GM19035 (cell line): Measurements from ENCODE around the gene ESM1.

Source experiments
- ATAC-seq: cut with Tn5 transposase; IDR thresholded peaks from one replicate; pipeline ENCODE4 v1.9.1; 2021; ENCODE audit not compliant: unreplicated experiment

The ESM1 gene

DNA sequence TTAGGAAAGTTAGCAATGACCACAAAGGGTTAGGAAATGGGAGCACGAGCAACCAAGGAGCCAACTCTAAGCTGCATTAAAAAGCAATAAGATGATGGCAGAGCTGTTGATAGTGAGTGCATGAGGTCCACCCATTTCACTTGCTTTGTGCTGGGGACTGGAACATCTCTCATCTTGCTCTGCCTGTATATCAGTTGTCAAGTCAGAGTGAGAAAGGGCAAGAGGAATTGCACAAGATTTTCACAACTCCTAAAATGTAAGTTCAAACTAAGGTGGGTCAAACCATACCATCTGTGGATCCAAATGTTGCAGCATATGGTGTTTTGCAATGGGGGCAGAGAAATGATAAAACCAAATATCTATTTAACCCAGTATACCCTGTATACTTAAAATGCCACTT lies 2.8 kb upstream of the ESM1 start:
- no peak for ATAC-seq

DNA sequence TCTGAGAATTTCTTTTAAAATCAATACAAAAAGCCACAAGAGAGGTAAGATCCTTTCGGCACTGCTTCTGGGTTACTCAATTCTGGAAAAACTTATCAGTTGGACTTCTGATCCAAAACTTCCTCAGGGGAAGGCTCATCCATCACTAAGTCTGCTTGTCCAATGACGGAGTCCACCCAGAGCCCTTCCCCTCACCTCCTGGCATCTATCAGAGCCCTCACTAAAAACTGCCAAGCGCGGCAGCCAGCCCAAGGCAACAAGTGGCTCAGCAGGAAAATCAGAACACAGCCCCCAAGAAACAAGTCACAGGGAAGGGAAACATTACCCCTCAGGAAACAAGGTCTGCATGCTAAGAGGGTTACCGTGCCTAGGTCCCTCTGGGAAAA lies 869 bp upstream of the ESM1 start:
- ATAC-seq = no peak

DNA sequence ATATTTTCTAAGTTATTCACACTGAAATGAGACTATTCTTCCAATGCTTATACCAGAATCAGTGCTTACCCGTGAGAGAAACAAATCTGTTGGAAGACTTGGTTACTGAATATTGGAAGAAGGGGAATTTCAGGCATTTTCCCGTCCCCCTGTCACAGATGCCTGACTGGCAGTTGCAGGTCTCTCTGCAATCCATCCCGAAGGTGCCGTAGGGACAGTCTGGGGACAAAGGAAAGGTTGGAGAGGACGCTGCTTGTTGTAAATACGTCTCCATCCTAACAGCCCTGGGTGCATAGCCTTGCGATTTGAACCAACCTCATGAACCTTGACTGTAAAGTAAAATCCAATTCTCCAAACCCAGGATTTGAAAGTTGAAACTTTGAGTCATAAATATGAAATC lies 3.5 kb downstream of the ESM1 start:
- no peak for ATAC-seq

DNA sequence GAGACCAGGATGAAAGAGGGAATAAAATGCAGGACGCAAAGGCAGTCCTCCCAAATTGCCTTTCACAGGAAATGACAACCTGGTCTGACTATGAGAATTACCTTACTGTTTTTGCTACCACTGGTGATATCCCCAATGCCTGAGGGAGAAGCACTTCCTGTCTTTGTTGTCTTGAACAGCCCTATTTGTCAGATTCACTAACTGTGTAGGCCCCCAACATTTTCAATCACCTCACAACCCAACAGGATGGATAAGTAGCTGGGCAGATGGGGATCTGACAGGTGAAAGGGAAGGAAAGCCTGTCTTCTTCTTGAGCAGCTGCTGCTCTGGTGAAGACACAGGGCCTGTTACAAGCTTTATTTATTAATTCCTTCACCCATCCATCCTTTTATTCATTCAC lies 9.7 kb downstream of the ESM1 start:
- ATAC-seq = no peak

DNA sequence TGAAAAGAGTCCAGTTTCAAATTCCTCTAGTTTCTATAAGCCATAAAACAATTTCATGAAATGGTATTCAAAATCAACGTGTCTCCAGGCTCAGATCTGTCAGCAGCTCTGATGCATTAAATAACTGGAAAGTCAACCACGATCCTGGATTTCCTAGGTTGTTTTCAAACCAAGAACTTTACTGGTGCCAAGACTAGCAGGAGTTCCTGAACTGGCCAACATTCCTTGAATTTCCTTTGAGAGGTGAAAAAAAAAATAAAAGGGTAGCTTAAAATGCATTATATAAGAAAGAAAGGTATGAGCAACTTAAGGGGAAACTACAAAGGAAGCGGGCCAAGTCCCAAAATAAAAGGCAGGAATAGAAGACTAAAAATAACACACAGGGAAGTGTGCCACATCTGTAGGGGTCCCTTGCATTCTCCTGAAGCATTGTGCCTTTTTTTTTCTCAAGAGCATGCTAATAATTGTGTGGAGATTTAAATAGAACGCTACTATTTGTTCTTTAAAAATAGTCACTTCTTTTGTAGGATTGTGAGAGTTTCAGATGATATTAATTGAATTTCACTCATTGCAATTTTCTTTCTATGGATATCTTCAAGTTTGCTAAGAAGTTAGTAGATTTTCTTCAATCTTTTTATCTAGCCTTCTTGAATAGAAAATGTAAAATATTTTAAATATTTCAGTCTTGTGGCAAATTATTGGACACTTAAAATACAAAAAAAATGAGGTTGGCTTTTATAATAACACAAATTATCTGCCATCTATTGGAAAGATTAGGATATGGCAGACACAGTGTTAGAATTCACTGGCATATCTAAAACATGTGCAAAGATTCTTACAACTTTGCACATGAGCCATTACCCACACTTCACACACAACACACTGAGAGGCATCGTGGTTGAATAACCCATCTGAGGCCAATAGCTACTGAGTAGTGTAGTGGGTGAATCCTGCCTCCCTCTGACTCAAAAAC lies 15.3 kb downstream of the ESM1 start:
- no peak for ATAC-seq

DNA sequence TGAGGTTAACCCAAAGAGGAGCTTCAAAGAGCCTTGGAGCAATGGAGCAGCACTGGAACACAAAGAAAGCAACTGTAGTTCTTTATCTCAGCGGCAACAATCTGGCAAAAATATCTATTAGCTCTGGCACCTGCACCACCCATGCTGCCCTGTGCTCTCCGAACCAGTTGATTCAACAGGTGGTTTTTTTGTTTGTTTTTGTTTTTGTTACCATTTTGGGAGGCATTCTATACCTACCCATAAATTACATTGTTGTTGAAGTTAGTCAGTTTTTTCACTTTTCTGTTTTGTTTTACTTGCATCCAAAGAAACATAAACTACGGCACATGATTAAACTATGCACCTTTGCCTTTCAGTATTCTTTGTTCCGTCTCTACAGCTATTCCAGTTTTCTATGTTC lies 16.2 kb downstream of the ESM1 start:
- ATAC-seq = no peak

DNA sequence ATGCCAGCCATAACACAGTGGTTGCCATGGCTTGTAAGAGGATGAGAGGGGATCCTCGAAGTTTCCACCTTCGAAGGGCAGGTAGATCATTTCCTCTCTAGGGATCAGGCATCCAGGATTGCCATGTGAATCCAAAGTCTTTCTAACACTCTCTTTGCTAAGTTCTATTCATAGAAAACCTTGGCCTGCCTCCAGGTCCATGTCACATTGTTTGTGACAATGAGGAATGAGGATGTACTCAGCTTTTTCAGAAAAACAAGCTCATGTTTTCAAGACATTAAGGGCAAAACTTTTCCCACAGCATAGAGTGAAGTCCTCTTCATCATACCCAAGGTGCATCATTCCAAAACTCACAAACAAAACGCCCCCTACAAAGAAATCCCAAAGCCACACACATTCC lies 19.6 kb downstream of the ESM1 start:
- no peak for ATAC-seq

DNA sequence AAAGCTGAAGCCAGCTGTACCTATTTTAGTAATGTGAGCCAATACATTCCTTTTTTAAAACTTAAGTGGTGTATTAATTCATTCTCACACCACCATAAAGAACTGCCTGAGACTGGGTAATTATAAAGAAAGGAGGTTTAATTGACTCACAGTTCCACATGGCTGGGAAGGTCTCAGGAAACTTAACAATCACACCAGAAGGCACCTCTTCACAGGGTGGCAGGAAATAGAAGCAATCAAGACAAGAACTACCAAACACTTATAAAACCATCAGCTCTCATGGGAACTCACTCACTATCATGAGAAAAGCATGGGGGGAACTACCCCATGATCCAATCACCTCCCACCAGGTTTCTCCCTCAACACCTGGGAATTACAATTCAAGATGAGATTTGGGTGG lies 21.0 kb downstream of the ESM1 start:
- ATAC-seq = no peak

DNA sequence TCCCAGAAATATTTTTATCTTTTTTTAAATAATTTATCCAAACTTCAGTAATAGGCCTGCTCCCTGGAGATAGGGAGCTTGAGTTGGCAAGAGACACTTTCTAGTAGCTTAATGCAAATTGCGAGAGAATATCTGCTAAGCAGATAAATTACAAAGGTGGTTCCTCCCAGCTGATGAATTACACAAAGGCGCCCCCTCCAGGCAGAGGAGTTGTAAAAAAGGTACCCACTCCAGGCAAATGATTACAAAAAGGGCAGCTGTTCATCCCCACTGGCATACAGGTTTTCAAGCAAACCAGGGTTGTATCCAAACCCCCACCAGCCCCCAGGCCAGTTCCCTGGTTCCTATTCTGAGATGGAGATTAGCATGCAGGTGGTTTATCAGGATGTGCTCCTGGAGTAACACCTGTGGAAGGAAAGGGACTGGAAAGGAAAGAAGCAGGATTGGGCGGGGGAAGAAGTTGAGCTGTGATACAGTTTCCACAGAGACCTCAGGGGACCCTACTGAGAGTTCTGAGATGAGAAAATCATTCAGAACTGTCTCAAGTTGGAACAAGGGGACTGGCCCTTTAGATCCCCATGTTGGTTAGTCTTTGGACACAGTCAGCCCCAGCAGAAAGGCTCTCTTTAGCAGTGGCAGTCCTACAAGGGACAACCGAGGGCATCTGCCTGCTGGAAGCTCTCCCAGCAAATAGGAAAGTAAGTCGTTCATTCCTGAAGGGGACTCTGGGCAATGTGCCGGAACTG lies 25.5 kb downstream of the ESM1 start:
- no peak for ATAC-seq

DNA sequence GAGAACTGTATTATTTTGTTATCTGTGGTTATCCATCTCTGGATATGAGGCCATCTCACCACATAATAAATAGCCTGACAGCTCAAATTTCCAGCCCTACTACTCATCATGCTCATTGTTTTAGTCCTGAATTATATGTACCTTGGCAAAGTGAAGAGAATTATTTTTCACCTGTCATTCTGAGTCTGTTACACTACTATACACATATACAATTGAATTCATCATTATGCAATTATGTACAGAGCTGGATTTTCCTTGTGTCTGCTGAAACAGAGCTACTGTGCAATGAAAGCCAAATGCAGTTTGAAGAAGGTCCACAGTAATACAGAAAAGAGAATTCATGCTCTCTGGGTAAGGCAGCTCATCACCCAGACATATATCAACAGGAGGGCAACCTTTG lies 28.5 kb downstream of the ESM1 start:
- no peak for ATAC-seq

DNA sequence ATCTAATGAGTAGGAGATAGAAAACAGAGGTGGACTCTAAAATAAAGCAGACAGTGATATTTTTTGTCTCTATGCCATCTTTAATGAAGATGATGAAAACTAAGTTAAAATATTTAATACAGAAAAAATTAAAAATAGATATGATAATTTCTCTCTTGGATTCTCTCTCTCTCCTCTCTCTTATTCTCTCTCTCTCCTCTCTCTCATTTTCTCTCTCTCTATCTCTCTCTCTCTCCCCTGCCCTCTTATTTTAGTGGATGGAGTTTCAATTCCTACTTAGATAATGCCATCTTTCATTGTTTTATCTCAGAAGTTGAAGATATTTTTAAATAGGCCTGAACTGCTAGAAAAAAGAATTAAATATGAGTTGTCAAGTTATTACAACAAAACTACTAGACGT lies 38.2 kb downstream of the ESM1 start:
- no peak for ATAC-seq

DNA sequence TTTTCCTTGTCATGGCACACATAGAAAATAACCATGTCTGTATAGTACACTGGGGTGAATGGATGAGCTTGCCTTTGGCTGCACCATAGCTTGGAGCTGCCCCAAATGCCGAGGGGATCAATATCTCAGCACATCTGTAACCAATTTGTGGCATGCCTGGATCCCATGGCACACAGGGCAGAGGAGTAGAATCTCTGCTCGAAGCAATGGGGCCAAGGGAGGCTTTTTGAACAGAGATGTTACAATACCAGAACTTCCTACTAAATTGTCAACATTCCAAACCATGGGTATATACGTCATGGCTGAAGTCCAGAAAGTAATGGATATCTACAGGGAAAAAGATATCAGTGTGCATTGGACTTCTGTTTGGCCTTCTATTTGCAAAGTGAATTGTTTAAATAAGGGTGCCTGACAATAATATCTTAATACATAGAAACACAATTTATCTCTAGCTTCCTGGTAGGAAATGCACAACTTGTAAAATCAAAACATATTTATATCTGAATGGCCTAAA lies 39.0 kb downstream of the ESM1 start:
- ATAC-seq = no peak

DNA sequence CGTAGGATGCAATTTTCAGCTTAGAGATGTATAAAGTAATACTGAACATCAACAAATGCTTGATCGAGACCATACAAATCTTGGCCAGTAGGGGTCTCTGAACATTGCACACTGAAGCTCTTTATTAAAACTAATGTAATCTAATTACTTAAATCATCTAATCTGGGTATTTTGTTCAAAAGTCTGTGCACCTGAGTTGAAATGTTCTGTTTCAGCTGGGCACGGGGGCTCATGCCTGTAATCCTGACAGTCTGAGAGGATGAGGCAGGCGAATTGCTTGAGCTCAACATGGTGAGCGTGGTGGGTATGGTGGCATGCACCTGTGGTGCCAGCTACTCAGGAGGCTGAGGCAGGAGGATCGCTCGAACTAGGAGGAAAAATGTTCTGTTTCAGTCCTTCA lies 41.0 kb downstream of the ESM1 start:
- ATAC-seq = no peak

DNA sequence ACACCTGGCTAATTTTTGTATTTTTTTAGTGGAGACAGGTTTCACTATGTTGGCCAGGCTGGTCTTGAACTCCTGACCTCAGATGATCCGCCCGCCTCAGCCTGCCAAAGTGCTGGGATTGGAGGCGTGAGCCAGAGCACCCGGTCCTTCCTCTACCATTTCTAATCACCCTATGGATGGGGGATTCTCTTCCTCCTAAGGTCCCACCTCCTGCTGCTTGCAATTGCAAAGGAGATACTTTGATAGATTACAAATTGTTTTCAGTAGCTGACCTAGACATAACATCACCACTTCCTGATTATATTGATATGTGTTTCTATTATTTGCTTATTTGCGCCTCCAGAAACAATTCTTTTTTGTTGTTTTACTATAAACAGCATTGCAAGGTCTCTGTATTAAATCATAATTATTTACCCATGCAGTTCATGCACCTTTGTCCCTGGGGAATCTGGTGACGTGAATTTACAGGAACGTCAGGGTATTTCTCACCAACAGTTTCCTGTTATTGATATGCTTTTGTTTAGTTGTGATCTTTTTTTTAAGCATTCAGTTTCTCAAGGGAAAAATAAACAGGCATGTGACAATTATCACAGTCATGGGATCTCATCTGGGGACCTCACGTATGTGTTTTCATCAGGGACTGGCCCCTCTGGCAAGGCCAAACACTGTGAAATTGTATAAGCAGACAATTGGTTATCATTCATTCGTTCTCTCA lies 43.2 kb downstream of the ESM1 start:
- ATAC-seq = no peak

DNA sequence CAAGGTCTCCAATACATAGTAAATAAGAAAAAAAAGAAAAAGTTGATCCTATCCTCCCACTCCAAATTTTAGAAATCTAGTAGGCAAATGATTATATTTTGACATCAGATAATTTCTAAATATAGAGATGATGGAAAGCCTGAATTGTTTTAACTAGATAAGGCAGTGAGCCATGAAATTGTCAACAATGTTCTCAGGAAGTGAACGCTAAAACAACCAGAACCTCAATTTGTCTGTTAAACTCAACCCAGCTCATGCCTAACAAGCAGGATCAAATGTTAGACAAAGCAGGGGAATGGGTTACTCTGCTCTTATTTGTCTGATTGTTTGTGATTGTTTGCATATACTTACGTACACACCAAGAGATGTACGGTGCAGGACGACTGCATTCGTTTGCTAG lies 49.2 kb downstream of the ESM1 start:
- no peak for ATAC-seq

DNA sequence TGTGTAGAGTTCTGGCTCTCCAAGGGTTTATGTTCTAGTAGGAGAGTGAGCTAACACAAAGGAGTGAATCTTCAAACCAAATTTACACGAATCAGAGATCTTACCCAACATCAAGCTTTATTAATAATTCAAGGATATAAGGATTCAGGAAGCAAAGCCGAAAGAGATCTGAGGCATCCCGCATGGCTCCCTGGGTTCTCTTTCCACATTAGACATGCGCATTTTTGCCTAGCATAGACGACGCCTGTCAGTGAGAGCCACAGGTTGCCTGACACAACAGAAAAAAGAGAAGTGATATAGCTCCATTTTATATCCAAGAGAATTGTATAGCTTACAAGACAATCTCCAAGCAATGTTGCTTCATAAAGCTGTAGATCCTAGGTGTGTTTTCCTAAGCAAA lies 52.6 kb downstream of the ESM1 start:
- ATAC-seq = no peak

DNA sequence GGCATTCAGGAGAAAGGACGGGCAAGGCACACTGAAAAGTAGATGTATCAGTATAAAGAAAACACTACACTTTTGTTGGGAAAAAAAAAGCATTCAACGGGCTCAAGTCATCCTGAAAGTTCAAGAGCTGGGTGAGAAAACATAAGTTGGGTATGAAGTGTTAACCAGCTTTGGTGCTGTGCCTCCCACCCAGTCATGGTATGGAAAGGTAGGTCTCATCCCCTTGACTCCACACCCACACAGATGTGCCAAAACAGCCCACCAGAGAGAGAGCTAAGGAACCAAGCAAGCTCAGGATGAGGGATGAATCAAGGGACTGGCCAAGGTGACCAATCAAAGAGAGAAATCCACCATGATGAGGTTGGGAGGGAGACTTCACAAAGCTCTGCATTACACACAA lies 54.7 kb downstream of the ESM1 start:
- no peak for ATAC-seq
